GM12878 (cell line): Measurements from ENCODE around the gene CAMK2G.

Experiments used
- POLR2A ChIP-seq: IDR thresholded peaks from 2 replicates; pipeline ENCODE4 v1.6.1; 2011; ENCODE audit warnings: low read depth, mild to moderate bottlenecking, low read length
- TF ChIP-seq, protein P1 (sequence below): IDR thresholded peaks from 2 replicates; pipeline ENCODE4 v1.6.1; 2012; ENCODE audit warnings: low read depth, low read length, improper control_type of control experiment
- TF ChIP-seq, protein P2 (sequence below), 3 experiments: IDR thresholded peaks in 2 of 3; conservative IDR thresholded peaks in 1 of 3; 2 replicates each; pipeline ENCODE4 v1.5.1; 2011; ENCODE audit warnings: low read depth in 3 of 3, low read length in 3 of 3, mild to moderate bottlenecking in 3 of 3, control low read depth in 2 of 3, moderate library complexity in 2 of 3, inconsistent platforms in 1 of 3, mixed read lengths in 1 of 3; ENCODE audit not compliant: control insufficient read depth in 2 of 3, insufficient read depth in 1 of 3; ENCODE audit errors: extremely low read depth in 1 of 3

DNA sequence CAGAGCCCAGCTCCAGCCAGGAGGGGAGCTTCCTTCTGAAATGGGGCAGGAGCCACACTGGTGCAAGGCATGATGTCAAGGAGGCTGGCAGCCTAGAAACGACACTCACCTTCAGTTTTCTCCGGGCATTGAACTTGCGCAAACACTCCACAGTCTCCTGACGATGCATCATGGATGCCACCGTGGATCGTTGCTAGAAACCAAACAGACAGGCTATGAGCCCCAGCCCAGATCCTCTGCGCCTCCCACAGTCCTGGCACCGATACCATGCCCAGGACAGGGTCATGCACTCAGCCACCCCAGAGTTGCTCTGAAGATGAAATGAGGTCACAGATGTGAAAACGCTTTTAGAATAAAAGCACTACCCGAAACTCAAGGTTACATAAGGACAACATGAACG, 32.0 kb downstream of the CAMK2G start:
- TF ChIP-seq, protein P1, sequence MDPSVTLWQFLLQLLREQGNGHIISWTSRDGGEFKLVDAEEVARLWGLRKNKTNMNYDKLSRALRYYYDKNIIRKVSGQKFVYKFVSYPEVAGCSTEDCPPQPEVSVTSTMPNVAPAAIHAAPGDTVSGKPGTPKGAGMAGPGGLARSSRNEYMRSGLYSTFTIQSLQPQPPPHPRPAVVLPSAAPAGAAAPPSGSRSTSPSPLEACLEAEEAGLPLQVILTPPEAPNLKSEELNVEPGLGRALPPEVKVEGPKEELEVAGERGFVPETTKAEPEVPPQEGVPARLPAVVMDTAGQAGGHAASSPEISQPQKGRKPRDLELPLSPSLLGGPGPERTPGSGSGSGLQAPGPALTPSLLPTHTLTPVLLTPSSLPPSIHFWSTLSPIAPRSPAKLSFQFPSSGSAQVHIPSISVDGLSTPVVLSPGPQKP: no peak
- no peak for TF ChIP-seq POLR2A
- TF ChIP-seq, protein P2, sequence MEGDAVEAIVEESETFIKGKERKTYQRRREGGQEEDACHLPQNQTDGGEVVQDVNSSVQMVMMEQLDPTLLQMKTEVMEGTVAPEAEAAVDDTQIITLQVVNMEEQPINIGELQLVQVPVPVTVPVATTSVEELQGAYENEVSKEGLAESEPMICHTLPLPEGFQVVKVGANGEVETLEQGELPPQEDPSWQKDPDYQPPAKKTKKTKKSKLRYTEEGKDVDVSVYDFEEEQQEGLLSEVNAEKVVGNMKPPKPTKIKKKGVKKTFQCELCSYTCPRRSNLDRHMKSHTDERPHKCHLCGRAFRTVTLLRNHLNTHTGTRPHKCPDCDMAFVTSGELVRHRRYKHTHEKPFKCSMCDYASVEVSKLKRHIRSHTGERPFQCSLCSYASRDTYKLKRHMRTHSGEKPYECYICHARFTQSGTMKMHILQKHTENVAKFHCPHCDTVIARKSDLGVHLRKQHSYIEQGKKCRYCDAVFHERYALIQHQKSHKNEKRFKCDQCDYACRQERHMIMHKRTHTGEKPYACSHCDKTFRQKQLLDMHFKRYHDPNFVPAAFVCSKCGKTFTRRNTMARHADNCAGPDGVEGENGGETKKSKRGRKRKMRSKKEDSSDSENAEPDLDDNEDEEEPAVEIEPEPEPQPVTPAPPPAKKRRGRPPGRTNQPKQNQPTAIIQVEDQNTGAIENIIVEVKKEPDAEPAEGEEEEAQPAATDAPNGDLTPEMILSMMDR (IDR thresholded peaks at IDR 0.05 in 2 of 3, conservative IDR thresholded peaks at IDR 0.05 in 1 of 3; ENCODE audit: control insufficient read depth in 2 of 3, extremely low read depth in 1 of 3, insufficient read depth in 1 of 3, low read depth in 3 of 3, low read length in 3 of 3): no peak
